Neural progenitor cell (in vitro differentiated cells): ENCODE data around the gene CRYGN. TPM values are rescaled to one million over a fixed set of nuclear protein-coding genes. Genes with fewer than 3 reads are reported as not detected.

Experiments
- DNase-seq: peaks from one replicate; pipeline ENCODE4 v3.0.0-alpha.2; 2016; ENCODE audit warnings: low spot score
- H2AFZ ChIP-seq: fragments of 200-600 bp; sonication (generic); replicated peaks from 2 replicates; pipeline ENCODE4 v1.6.1; 2016; ENCODE audit warnings: antibody characterized with exemption
- H3F3A ChIP-seq: fragments of 200-600 bp; sonication (generic); 2 replicates; pipeline ENCODE4 v1.6.1; 2016; ENCODE audit warnings: antibody characterized with exemption, low read depth
- H3K27ac ChIP-seq: fragments of 200-600 bp; sonication (generic); 2 replicates; pipeline ENCODE4 v1.5.1; 2016; ENCODE audit warnings: mild to moderate bottlenecking
- H3K27me3 ChIP-seq: fragments of 200-600 bp; sonication (generic); 2 replicates; pipeline ENCODE4 v1.6.1; 2016; ENCODE audit warnings: mild to moderate bottlenecking, moderate library complexity
- H3K36me3 ChIP-seq: fragments of 200-600 bp; sonication (generic); 2 replicates; pipeline ENCODE4 v1.5.1; 2016
- H3K4me1 ChIP-seq: fragments of 200-600 bp; sonication (generic); 2 replicates; pipeline ENCODE4 v1.6.1; 2016; ENCODE audit warnings: mixed run types
- H3K4me2 ChIP-seq: fragments of 200-600 bp; sonication (generic); 2 replicates; pipeline ENCODE4 v1.6.1; 2016
- H3K4me3 ChIP-seq: fragments of 200-600 bp; sonication (generic); 2 replicates; pipeline ENCODE4 v1.5.1; 2016
- H3K79me2 ChIP-seq: fragments of 200-600 bp; sonication (generic); 2 replicates; pipeline ENCODE4 v1.6.1; 2016; ENCODE audit warnings: low read depth
- H3K9ac ChIP-seq: fragments of 200-600 bp; sonication (generic); 2 replicates; pipeline ENCODE4 v1.6.1; 2016
- H3K9me3 ChIP-seq: fragments of 200-600 bp; sonication (generic); 2 replicates; pipeline ENCODE4 v1.5.1; 2016; ENCODE audit warnings: low read depth
- H4K20me1 ChIP-seq: fragments of 200-600 bp; sonication (generic); 2 replicates; pipeline ENCODE4 v1.6.1; 2016; ENCODE audit warnings: low read depth
- H3K27ac Mint-ChIP-seq: 3 replicates; pipeline ENCODE4 v1.8.0; 2021; ENCODE audit warnings: mixed read lengths
- H3K27me3 Mint-ChIP-seq: 2 replicates; pipeline ENCODE4 v1.8.0; 2022; ENCODE audit warnings: low read depth, mild to moderate bottlenecking, inconsistent platforms, moderate library complexity, mixed read lengths; ENCODE audit not compliant: insufficient read depth
- H3K36me3 Mint-ChIP-seq: 3 replicates; pipeline ENCODE4 v1.8.0; 2021; ENCODE audit warnings: mixed read lengths
- H3K4me1 Mint-ChIP-seq: 3 replicates; pipeline ENCODE4 v1.8.0; 2021; ENCODE audit warnings: mixed read lengths
- H3K4me3 Mint-ChIP-seq: 3 replicates; pipeline ENCODE4 v1.8.0; 2021; ENCODE audit warnings: mild to moderate bottlenecking, moderate library complexity, mixed read lengths
- H3K9me3 Mint-ChIP-seq: 3 replicates; pipeline ENCODE4 v1.8.0; 2020; ENCODE audit warnings: mixed read lengths
- CTCF ChIP-seq: fragments of 200-600 bp; sonication (generic); IDR thresholded peaks from 2 replicates; pipeline ENCODE4 v1.5.1; 2017; ENCODE audit warnings: antibody characterized with exemption, mild to moderate bottlenecking
- EZH2 ChIP-seq: fragments of 200-600 bp; sonication (generic); IDR thresholded peaks from 2 replicates; pipeline ENCODE4 v1.6.1; 2017; ENCODE audit warnings: antibody characterized with exemption, mild to moderate bottlenecking, moderate library complexity
- EZH2phosphoT487 ChIP-seq: fragments of 200-600 bp; sonication (generic); IDR thresholded peaks from 2 replicates; pipeline ENCODE4 v1.6.1; 2017; ENCODE audit warnings: antibody characterized with exemption
- total RNA-seq: library from RNA; depleted of rRNA; stranded (reverse); fragments of >200 nt; gene quantifications from 2 replicates; pipeline ENCODE4 v1.2.3, GENCODE V29; 2015; ENCODE audit warnings: low replicate concordance

CRYGN gene
- total RNA-seq, 1 donor from 2014 or later, result not detected

GRCh38 chr7:151387161-151388006, 52.6 kb downstream of the CRYGN start:
- Histone ChIP-seq H3K36me3 (no peaks in the 10 kb centered on the region), H3K27ac (no peak overlapping the region), H3K4me2 (no peak overlapping the region), H3F3A (peaks cover 6% of the 10 kb centered on the region), H3K4me3 (no peak overlapping the region), H3K9ac (no peak overlapping the region), H3K9me3 (no peaks in the 10 kb centered on the region), H3K4me1 (peaks cover 3% of the 10 kb centered on the region), H3K27me3 (peaks cover 25% of the 10 kb centered on the region), H3K79me2 (no peaks in the 10 kb centered on the region), H2AFZ (no peak overlapping the region), H4K20me1 (peaks cover 5% of the 10 kb centered on the region)
- DNase-seq, result no peak
- H3K27ac Mint-ChIP-seq, result no peak overlapping the region
- peaks cover 5% of the 10 kb centered on the region for H3K4me1 Mint-ChIP-seq
- peaks cover 13% of the 10 kb centered on the region for H3K27me3 Mint-ChIP-seq
- no peak for TF ChIP-seq EZH2phosphoT487
- TF ChIP-seq EZH2, result no peak
- no peak for TF ChIP-seq CTCF
- H3K9me3 Mint-ChIP-seq, result no peaks in the 10 kb centered on the region
- H3K36me3 Mint-ChIP-seq, result no peaks in the 10 kb centered on the region
- H3K4me3 Mint-ChIP-seq, result no peak overlapping the region

- no peak overlapping the region for H3K4me3 ChIP-seq
- no peak overlapping the region for H3K4me2 ChIP-seq
- no peak for TF ChIP-seq EZH2
- TF ChIP-seq CTCF, result no peak
- TF ChIP-seq EZH2phosphoT487, result no peak
- peaks cover 34% of the 10 kb centered on the region for H3K27me3 ChIP-seq
- H3K79me2 ChIP-seq, result no peaks in the 10 kb centered on the region
- H3K4me1 Mint-ChIP-seq, result peaks cover 9% of the 10 kb centered on the region
- no peaks in the 10 kb centered on the region for H3K9me3 Mint-ChIP-seq
- H3K4me3 Mint-ChIP-seq, result peak overlapping the region; percentile 18
- no peak overlapping the region for H3K9ac ChIP-seq
- H3K4me1 ChIP-seq, result peaks cover 10% of the 10 kb centered on the region
- peaks cover 6% of the 10 kb centered on the region for H3F3A ChIP-seq
- H3K36me3 Mint-ChIP-seq, result no peaks in the 10 kb centered on the region
- H3K27ac Mint-ChIP-seq, result no peak overlapping the region
- H4K20me1 ChIP-seq, result peaks cover 11% of the 10 kb centered on the region
- no peak overlapping the region for H2AFZ ChIP-seq
- H3K27ac ChIP-seq, result no peak overlapping the region
- H3K9me3 ChIP-seq, result no peaks in the 10 kb centered on the region
- peaks cover 16% of the 10 kb centered on the region for H3K27me3 Mint-ChIP-seq
- DNase-seq, result no peak
- no peaks in the 10 kb centered on the region for H3K36me3 ChIP-seq
Observed at GRCh38 chr7:151386301-151387160, 53.4 kb downstream of the CRYGN start.

GRCh38 chr7:151385626-151386300, 54.2 kb downstream of the CRYGN start:
- no peak for TF ChIP-seq EZH2
- no peak for TF ChIP-seq EZH2phosphoT487
- no peak for TF ChIP-seq CTCF
- peaks cover 16% of the 10 kb centered on the region for H3K4me1 ChIP-seq
- H3K4me3 ChIP-seq, result no peak overlapping the region
- no peaks in the 10 kb centered on the region for H3K9me3 Mint-ChIP-seq
- no peak overlapping the region for H3K27ac ChIP-seq
- no peak overlapping the region for H3K4me2 ChIP-seq
- H3K27me3 Mint-ChIP-seq, result peaks cover 16% of the 10 kb centered on the region
- H3K36me3 ChIP-seq, result no peaks in the 10 kb centered on the region
- H3K27me3 ChIP-seq, result peaks cover 42% of the 10 kb centered on the region
- H3K79me2 ChIP-seq, result no peaks in the 10 kb centered on the region
- no peak overlapping the region for H3K4me3 Mint-ChIP-seq
- H2AFZ ChIP-seq, result no peak overlapping the region
- no peaks in the 10 kb centered on the region for H3K36me3 Mint-ChIP-seq
- H3K27ac Mint-ChIP-seq, result peak overlapping the region; percentile 66
- H3K9ac ChIP-seq, result no peak overlapping the region
- peaks cover 10% of the 10 kb centered on the region for H3F3A ChIP-seq
- peaks cover 9% of the 10 kb centered on the region for H3K4me1 Mint-ChIP-seq
- H4K20me1 ChIP-seq, result peaks cover 14% of the 10 kb centered on the region
- no peaks in the 10 kb centered on the region for H3K9me3 ChIP-seq
- no peak for DNase-seq
